OCI-LY7 (cell line): ENCODE results near the gene ANKS1B.

Experiments
- CTCF ChIP-seq: fragments of 200-600 bp; sonication (generic); conservative IDR thresholded peaks from 2 replicates; pipeline ENCODE4 v1.5.1; 2014; ENCODE audit warnings: mild to moderate bottlenecking, antibody characterized with exemption, low read length, moderate library complexity, mixed read lengths
- EZH2phosphoT487 ChIP-seq: fragments of 200-600 bp; sonication (generic); IDR thresholded peaks from 2 replicates; pipeline ENCODE4 v1.6.1; 2018; ENCODE audit warnings: low read depth, borderline replicate concordance, mild to moderate bottlenecking, mixed run types, antibody characterized with exemption, low read length, moderate library complexity, mixed read lengths

GRCh38 chr12:99736760-99737269, 247.9 kb downstream of the ANKS1B start:
- TF ChIP-seq CTCF (no peak), EZH2phosphoT487 (no peak)
